Keratinocyte (primary cell): ENCODE data around the gene SEL1L3. TPM values are rescaled to one million over a fixed set of nuclear protein-coding genes. Genes with fewer than 3 reads are reported as not detected.

Source experiments
- DNase-seq: peaks from one replicate; pipeline ENCODE4 v3.0.0-alpha.2; 2011; ENCODE audit warnings: low read depth, missing footprints, low spot score
- FAIRE-seq: peaks from 2 replicates; lab custom pipeline; 2011; peaks lifted over from hg19 to GRCh38; lab: Jason Lieb, UNC
- H2AFZ ChIP-seq: 2 replicates; pipeline ENCODE4 v1.6.0; 2012; ENCODE audit warnings: low read length, control low read depth, inconsistent platforms; ENCODE audit not compliant: control insufficient read depth
- H3K27ac ChIP-seq: 2 replicates; pipeline ENCODE4 v1.5.1; 2011; ENCODE audit warnings: low read length; ENCODE audit not compliant: control insufficient read depth, insufficient read depth
- H3K27me3 ChIP-seq: 3 replicates; pipeline ENCODE4 v1.6.0; 2011; ENCODE audit warnings: low read length; ENCODE audit not compliant: control insufficient read depth, insufficient read depth; ENCODE audit errors: extremely low read depth
- H3K36me3 ChIP-seq, 2 experiments: 2 replicates in 1 of 2; 3 replicates in 1 of 2; pipeline ENCODE4 v1.5.1; 2011; ENCODE audit warnings: low read length in 2 of 2, mild to moderate bottlenecking in 1 of 2; ENCODE audit not compliant: control insufficient read depth in 2 of 2, insufficient read depth in 2 of 2; ENCODE audit errors: extremely low read depth in 1 of 2
- H3K4me1 ChIP-seq: 3 replicates; pipeline ENCODE4 v1.5.1; 2011; ENCODE audit warnings: low read length; ENCODE audit not compliant: control insufficient read depth, insufficient read depth; ENCODE audit errors: extremely low read depth
- H3K4me2 ChIP-seq: 3 replicates; pipeline ENCODE4 v1.6.0; 2011; ENCODE audit warnings: low read depth, low read length; ENCODE audit not compliant: control insufficient read depth, insufficient read depth; ENCODE audit errors: extremely low read depth
- H3K4me3 ChIP-seq, 3 experiments: fragments of 200-600 bp in 1 of 3; sonication (generic) in 1 of 3; 2 replicates in 2 of 3; 3 replicates in 1 of 3; pipeline ENCODE4 v1.5.1; 2011 to 2016; ENCODE audit warnings: low read length in 3 of 3, mild to moderate bottlenecking in 3 of 3, control low read depth in 2 of 3, inconsistent platforms in 1 of 3, low read depth in 1 of 3, mixed read lengths in 1 of 3, mixed run types in 1 of 3, moderate library complexity in 1 of 3; ENCODE audit not compliant: control insufficient read depth in 2 of 3, insufficient read depth in 2 of 3; ENCODE audit errors: extremely low read depth in 1 of 3
- H3K79me2 ChIP-seq: 2 replicates; pipeline ENCODE4 v1.6.0; 2012; ENCODE audit warnings: low read length; ENCODE audit not compliant: control insufficient read depth, insufficient read depth
- H3K9ac ChIP-seq: 3 replicates; pipeline ENCODE4 v1.6.0; 2011; ENCODE audit warnings: low read length; ENCODE audit not compliant: control insufficient read depth, insufficient read depth; ENCODE audit errors: extremely low read depth
- H3K9me1 ChIP-seq: 3 replicates; pipeline ENCODE4 v1.6.0; 2011; ENCODE audit warnings: low read length; ENCODE audit not compliant: control insufficient read depth, insufficient read depth; ENCODE audit errors: extremely low read depth
- H3K9me3 ChIP-seq: 2 replicates; pipeline ENCODE4 v1.5.1; 2012; ENCODE audit warnings: low read depth, low read length; ENCODE audit not compliant: control insufficient read depth
- H4K20me1 ChIP-seq: 3 replicates; pipeline ENCODE4 v1.6.0; 2011; ENCODE audit warnings: low read length; ENCODE audit not compliant: control insufficient read depth, insufficient read depth; ENCODE audit errors: extremely low read depth
- CTCF ChIP-seq, 3 experiments: IDR thresholded peaks in 1 of 3; conservative IDR thresholded peaks in 1 of 3; optimal IDR thresholded peaks in 1 of 3; 2 replicates in 2 of 3; 3 replicates in 1 of 3; pipeline versions ENCODE3 to v1.5.1; 2011; ENCODE audit warnings: low read length in 3 of 3, mild to moderate bottlenecking in 3 of 3, moderate library complexity in 2 of 3, control low read depth in 1 of 3, inconsistent platforms in 1 of 3; ENCODE audit not compliant: insufficient read depth in 2 of 3; ENCODE audit errors: extremely low read depth in 1 of 3
- EZH2 ChIP-seq: IDR thresholded peaks from one replicate; pipeline ENCODE4 v1.6.1; 2012; ENCODE audit warnings: inconsistent platforms, mild to moderate bottlenecking, low read length, moderate library complexity
- dilution Hi-C: fragments of 300-500 bp; cut with MboI; formaldehyde crosslinking; loops from one replicate; pipeline ENCODE4 v1.7.0; 2020; ENCODE audit warnings: low sequenced_read_pairs; ENCODE audit not compliant: extremely low pct_ligation_motif_present
- polyA plus RNA-seq, 5 experiments: library from polyadenylated mRNA; depleted of rRNA in 3 of 5; stranded (reverse) in 3 of 5; stranded (forward) in 1 of 5; unstranded in 1 of 5; fragments of >200 nt; gene quantifications; 1 replicate in 1 of 5; 2 replicates in 3 of 5; 3 replicates in 1 of 5; pipeline versions ENCODE4 v1.2.1 to v1.2.3, GENCODE V29; 2011 to 2012; ENCODE audit warnings: missing spikeins in 2 of 5, low read depth in 1 of 5, low replicate concordance in 1 of 5

SEL1L3 gene
- polyA plus RNA-seq, 1 donor (not counting 4 experiments of a cell fraction or from before 2014, with no cell fraction given), result 67.9 TPM

GRCh38 chr4:25844961-25845712 lies 17.7 kb downstream of the SEL1L3 start:
- FAIRE-seq, result no peak
- no peak overlapping the region for H3K4me3 ChIP-seq

GRCh38 chr4:25843340-25844097 lies 19.3 kb downstream of the SEL1L3 start:
- H2AFZ ChIP-seq, result no peak overlapping the region
- FAIRE-seq (no peak), DNase-seq (no peak)
- no peaks in the 10 kb centered on the region for H3K4me1 ChIP-seq
- no peaks in the 10 kb centered on the region for H3K9me1 ChIP-seq
- no peaks in the 10 kb centered on the region for H4K20me1 ChIP-seq
- no peak overlapping the region for H3K9ac ChIP-seq
- TF ChIP-seq EZH2, result no peak
- TF ChIP-seq CTCF (optimal IDR thresholded peaks at IDR 0.05 in 1 of 3, IDR thresholded peaks at IDR 0.05 in 1 of 3, conservative IDR thresholded peaks at IDR 0.05 in 1 of 3; ENCODE audit: extremely low read depth in 1 of 3, insufficient read depth in 2 of 3, low read length in 3 of 3), result no peak
- H3K4me3 ChIP-seq, result no peak overlapping the region
- no peaks in the 10 kb centered on the region for H3K9me3 ChIP-seq
- H3K79me2 ChIP-seq, result peaks cover 3% of the 10 kb centered on the region
- H3K36me3 ChIP-seq, result peaks cover 3 to 9% of the 10 kb centered on the region in 2 experiments
- dilution Hi-C loops, result no loop called here
- no peaks in the 10 kb centered on the region for H3K27me3 ChIP-seq
- no peak overlapping the region for H3K27ac ChIP-seq
- no peak overlapping the region for H3K4me2 ChIP-seq

More at GRCh38 chr4:25844961-25845712, 17.7 kb downstream of the SEL1L3 start:
- dilution Hi-C loops, result no loop called here
- no peaks in the 10 kb centered on the region for H3K27me3 ChIP-seq
- no peaks in the 10 kb centered on the region for H4K20me1 ChIP-seq
- H3K4me2 ChIP-seq, result no peak overlapping the region
- H3K9me3 ChIP-seq, result no peaks in the 10 kb centered on the region
- no peaks in the 10 kb centered on the region for H3K4me1 ChIP-seq
- no peak for DNase-seq
- no peaks in the 10 kb centered on the region for H3K9me1 ChIP-seq
- H2AFZ ChIP-seq, result no peak overlapping the region
- peaks cover 3 to 9% of the 10 kb centered on the region in 2 experiments for H3K36me3 ChIP-seq
- H3K9ac ChIP-seq, result no peak overlapping the region
- H3K79me2 ChIP-seq, result peaks cover 2% of the 10 kb centered on the region
- no peak for TF ChIP-seq CTCF (optimal IDR thresholded peaks at IDR 0.05 in 1 of 3, IDR thresholded peaks at IDR 0.05 in 1 of 3, conservative IDR thresholded peaks at IDR 0.05 in 1 of 3; ENCODE audit: extremely low read depth in 1 of 3, insufficient read depth in 2 of 3, low read length in 3 of 3)
- TF ChIP-seq EZH2, result no peak
- no peak overlapping the region for H3K27ac ChIP-seq
